Activated T-helper 2 cell treated with anti-CD3 and anti-CD28 coated beads, Interferon-gamma antibody, Interleukin-2, Interleukin-4, amounts not matched to agents 10 μg/mL and 5 μg/mL and 100 μg/mL, durations not matched to agents 14 hours and 24 hours and 36 hours (primary cell): ENCODE measurements around the gene CFAP52. TPM values are rescaled to one million over a fixed set of nuclear protein-coding genes. Genes with fewer than 3 reads are reported as not detected.

Experiments used
- DNase-seq: peaks from one replicate; pipeline ENCODE4 v3.0.0; 2021; ENCODE audit warnings: low spot score
- H3K27ac Mint-ChIP-seq: one replicate; pipeline ENCODE4 v1.8.0; 2021; ENCODE audit warnings: mixed read lengths
- H3K27me3 Mint-ChIP-seq: one replicate; pipeline ENCODE4 v1.8.0; 2021; ENCODE audit warnings: low read depth, mixed read lengths
- H3K36me3 Mint-ChIP-seq: one replicate; pipeline ENCODE4 v1.8.0; 2021; ENCODE audit warnings: low read depth, mixed read lengths
- H3K4me1 Mint-ChIP-seq: one replicate; pipeline ENCODE4 v1.8.0; 2021; ENCODE audit warnings: low read depth, mixed read lengths
- H3K4me3 Mint-ChIP-seq: one replicate; pipeline ENCODE4 v1.8.0; 2021; ENCODE audit warnings: low read depth, mild to moderate bottlenecking, moderate library complexity, mixed read lengths
- H3K9me3 Mint-ChIP-seq: one replicate; pipeline ENCODE4 v1.8.0; 2021; ENCODE audit warnings: mixed read lengths
- intact Hi-C: fragments of 100-400 bp; cut with micrococcal nuclease; formaldehyde crosslinking; loops from one replicate; pipeline ENCODE4 v1.15.1; 2023
- total RNA-seq: library from RNA; stranded (reverse); gene quantifications from 2 replicates; pipeline ENCODE4 v1.2.3, GENCODE V29; 2022

The CFAP52 gene
- total RNA-seq, 1 donor from 2014 or later = not detected

DNA sequence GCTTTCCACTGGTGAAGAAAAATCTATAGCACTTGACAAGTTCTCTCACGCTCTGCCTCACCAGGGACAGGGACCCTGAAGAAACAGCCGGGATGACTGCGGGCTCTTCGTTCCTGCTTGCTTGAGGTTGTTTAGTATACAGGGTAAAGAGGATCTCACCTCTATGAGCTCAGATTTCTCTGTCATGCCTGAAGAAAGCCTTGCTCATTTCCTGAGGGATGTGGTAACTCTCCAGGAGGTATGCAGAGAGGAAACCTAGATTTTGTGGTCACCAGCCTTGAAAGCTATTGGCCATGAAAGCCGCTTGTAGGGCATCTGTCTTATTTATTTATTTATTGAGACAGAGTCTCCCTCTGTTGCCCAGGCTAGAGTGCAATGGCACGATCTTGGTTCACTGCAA, 92.1 kb downstream of the CFAP52 start:
- intact Hi-C loops = no loop called here
- no peak overlapping the region for H3K27ac Mint-ChIP-seq
- H3K4me1 Mint-ChIP-seq = peaks cover 12% of the 10 kb centered on the region
- no peak overlapping the region for H3K4me3 Mint-ChIP-seq
- DNase-seq = no peak
- no peaks in the 10 kb centered on the region for H3K36me3 Mint-ChIP-seq
- no peaks in the 10 kb centered on the region for H3K9me3 Mint-ChIP-seq
- H3K27me3 Mint-ChIP-seq = peaks cover 11% of the 10 kb centered on the region

DNA sequence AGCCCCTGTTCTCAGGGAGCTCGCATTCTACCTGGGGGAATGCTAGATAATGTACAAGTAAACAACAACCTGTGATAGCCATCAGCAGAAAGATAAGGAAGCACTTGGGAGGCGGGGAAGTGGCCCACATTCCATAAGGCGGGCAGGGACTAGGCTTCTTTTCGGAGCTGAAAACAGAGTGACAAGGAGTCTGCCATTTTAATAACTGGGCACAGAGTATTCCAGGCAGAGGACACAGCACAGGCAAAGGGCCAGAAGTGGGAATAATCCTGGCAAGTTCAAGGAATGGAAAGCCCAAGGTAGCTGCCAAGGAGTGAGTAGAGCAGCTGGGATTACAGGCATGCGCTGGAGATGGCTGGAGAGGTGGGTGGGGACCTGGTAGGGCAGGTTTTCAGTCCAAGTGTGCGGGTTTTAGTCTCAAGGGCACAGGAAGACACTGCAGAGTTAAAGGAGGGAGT, 93.1 kb downstream of the CFAP52 start:
- DNase-seq = no peak
- Mint-ChIP-seq H3K27me3 (peaks cover 11% of the 10 kb centered on the region), H3K36me3 (no peaks in the 10 kb centered on the region), H3K4me3 (no peak overlapping the region), H3K4me1 (peaks cover 12% of the 10 kb centered on the region), H3K9me3 (no peaks in the 10 kb centered on the region), H3K27ac (no peak overlapping the region)
- intact Hi-C loops = no loop called here

DNA sequence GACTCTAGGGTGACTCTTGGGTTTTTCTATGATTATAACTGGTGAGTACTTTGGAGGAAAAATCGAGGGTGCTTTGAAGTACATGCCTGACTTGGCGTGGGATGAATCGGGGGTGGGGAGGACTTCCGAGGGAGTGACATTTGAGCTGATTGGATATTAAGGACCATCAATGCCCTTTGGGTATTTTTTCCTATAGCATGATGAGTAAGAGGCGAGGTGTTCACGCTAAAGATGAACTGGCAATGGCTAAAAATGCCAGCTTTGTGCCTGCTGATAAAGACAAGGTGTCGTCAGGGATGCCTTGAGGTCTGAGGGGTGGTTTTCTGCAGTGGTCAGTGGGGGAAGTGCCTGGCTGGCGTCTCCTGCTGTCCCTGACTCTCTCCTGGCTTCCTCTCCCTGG, 94.2 kb downstream of the CFAP52 start:
- Mint-ChIP-seq H3K9me3 (no peaks in the 10 kb centered on the region), H3K4me1 (peaks cover 12% of the 10 kb centered on the region), H3K27me3 (peaks cover 11% of the 10 kb centered on the region), H3K4me3 (no peak overlapping the region), H3K27ac (no peak overlapping the region), H3K36me3 (no peaks in the 10 kb centered on the region)
- no peak for DNase-seq
- intact Hi-C loops = no loop called here

DNA sequence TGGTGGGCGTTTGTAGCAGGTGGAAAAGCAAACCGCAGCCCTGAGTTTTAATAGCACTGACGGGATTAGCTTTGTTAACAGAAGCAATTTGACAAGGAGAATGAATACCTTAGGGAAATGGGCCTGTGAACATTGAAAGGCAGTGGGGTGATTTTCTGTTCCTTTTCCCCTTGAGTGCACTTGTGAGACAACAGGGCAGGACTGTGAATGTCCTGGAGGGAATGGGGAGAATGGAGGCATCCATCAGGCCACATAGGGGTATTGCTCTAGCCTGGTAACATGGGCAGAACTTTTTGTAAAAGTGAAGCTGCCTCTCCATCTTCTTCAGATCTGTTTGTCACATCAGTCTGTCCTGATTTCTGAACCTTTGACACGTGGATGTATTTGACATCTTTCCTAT, 95.1 kb downstream of the CFAP52 start:
- intact Hi-C loops = no loop called here

DNA sequence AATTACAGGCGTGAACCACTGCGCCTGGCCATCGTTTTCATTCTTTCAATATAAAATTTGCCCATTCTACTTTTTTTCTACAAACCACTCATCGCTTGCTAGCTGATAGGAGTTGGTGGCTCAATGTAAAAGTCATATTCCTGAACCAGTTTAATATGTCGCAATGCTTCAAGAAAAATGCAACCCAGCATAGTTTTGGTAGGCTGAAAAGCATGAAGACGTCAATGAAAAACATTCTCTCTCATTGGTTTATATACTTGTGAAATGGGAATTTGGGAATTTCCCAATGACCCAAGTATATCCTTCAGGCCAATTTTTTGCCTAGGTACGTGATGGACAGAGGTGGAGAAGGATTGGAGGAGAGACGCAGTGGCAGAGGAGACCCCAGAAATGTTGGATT, 95.8 kb downstream of the CFAP52 start:
- Mint-ChIP-seq H3K27me3 (peaks cover 11% of the 10 kb centered on the region), H3K27ac (no peak overlapping the region), H3K36me3 (no peaks in the 10 kb centered on the region), H3K9me3 (no peaks in the 10 kb centered on the region), H3K4me1 (no peaks in the 10 kb centered on the region), H3K4me3 (no peak overlapping the region)
- intact Hi-C loops = no loop called here
- DNase-seq = no peak

More for the DNA sequence above, 95.1 kb downstream of the CFAP52 start:
- Mint-ChIP-seq H3K4me1 (peaks cover 5% of the 10 kb centered on the region), H3K9me3 (no peaks in the 10 kb centered on the region), H3K36me3 (no peaks in the 10 kb centered on the region), H3K27me3 (peaks cover 11% of the 10 kb centered on the region), H3K27ac (no peak overlapping the region), H3K4me3 (no peak overlapping the region)
- no peak for DNase-seq

DNA sequence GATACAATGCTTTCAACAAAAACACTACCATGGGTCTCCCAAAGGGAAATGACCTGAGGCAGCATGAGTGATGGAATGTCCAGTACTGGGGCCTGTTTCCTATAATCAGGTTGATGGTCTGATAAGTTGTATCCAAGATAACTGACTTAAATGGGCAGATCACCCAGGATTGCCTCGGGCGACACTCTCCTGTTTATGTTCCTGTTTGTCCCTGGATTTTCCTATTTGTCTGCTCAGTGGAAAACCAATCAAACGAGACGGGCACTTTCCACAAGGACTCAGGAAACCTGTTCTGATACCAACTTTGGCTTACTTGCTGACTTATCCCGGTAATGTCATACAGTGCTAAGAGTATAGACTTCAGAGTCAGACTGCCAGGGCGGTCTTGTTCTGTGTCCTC, 96.2 kb downstream of the CFAP52 start:
- intact Hi-C loops = no loop called here
- H3K4me1 Mint-ChIP-seq = no peaks in the 10 kb centered on the region
- no peak overlapping the region for H3K4me3 Mint-ChIP-seq
- DNase-seq = no peak
- H3K9me3 Mint-ChIP-seq = no peaks in the 10 kb centered on the region
- H3K27ac Mint-ChIP-seq = no peak overlapping the region
- no peaks in the 10 kb centered on the region for H3K36me3 Mint-ChIP-seq
- H3K27me3 Mint-ChIP-seq = peaks cover 7% of the 10 kb centered on the region

DNA sequence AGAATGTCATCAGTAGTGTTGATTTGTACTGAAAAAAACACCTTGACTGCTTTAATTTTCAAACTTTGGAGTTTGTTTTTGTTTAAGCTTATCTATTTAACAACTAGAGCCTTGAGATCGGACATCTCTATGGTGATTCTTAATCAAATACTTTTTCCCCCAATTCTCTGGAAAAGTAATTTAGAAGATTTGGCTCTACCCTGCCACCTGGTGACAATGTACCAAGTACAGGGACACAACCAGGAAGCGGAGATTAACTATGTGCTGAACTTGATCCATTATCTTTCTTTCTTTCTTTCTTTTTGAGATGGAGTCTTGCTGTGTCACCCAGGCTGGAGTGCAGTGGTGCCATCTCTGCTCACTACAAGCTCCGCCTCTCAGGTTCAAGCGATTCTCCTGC, 99.6 kb downstream of the CFAP52 start:
- peaks cover 13% of the 10 kb centered on the region for H3K9me3 Mint-ChIP-seq
- H3K36me3 Mint-ChIP-seq = no peaks in the 10 kb centered on the region
- intact Hi-C loops = no loop called here
- no peak overlapping the region for H3K27ac Mint-ChIP-seq
- H3K4me3 Mint-ChIP-seq = no peak overlapping the region
- H3K27me3 Mint-ChIP-seq = no peaks in the 10 kb centered on the region
- DNase-seq = no peak
- H3K4me1 Mint-ChIP-seq = no peaks in the 10 kb centered on the region

DNA sequence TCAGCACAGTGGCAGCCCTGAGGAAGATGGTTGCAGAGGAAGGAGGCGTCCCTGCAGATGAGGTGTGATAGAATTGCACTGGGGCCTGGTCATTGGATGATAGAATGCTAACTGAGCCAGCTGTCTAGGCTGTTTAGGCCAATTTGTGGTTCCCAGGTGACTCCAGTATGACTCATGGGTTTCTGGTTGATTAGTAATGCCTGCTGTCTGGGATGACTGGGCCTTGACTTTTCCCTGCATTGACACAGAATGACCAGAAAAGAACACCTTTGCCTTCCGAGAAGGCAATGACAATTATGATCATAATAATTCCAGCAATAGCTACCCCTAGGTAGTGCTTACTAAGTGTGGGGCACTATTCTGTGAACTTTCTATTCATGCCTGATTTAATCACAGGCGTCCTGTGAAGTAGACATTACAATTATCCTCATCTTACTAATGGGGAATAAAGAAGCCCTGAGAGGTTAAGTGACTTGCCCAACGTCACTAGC, 100.4 kb downstream of the CFAP52 start:
- Mint-ChIP-seq H3K9me3 (peaks cover 13% of the 10 kb centered on the region), H3K36me3 (no peaks in the 10 kb centered on the region), H3K4me1 (no peaks in the 10 kb centered on the region), H3K4me3 (no peak overlapping the region), H3K27me3 (no peaks in the 10 kb centered on the region), H3K27ac (no peak overlapping the region)
- no peak for DNase-seq
- intact Hi-C loops = no loop called here

DNA sequence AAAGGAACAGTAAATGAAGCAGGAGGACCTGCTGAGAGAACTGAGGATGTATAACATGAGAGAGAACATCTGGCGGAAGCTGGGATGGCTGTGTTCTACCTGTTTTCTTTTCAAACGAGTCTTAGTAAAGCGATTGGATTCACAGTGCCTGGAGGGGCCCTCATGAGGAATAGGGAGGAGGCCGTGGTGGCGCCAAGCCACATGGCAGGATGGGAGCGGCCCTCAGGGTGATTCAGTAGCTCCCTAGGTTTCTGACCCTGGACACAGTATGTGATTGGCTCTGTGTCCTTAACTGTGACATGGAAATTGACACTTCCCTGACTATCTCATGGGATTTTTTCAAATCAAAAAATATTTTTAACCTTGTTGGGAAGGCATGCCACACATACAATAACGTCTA, 101.0 kb downstream of the CFAP52 start:
- no peaks in the 10 kb centered on the region for H3K4me1 Mint-ChIP-seq
- intact Hi-C loops = no loop called here
- no peaks in the 10 kb centered on the region for H3K36me3 Mint-ChIP-seq
- H3K9me3 Mint-ChIP-seq = peaks cover 13% of the 10 kb centered on the region
- no peak overlapping the region for H3K27ac Mint-ChIP-seq
- no peaks in the 10 kb centered on the region for H3K27me3 Mint-ChIP-seq
- H3K4me3 Mint-ChIP-seq = no peak overlapping the region
- no peak for DNase-seq

DNA sequence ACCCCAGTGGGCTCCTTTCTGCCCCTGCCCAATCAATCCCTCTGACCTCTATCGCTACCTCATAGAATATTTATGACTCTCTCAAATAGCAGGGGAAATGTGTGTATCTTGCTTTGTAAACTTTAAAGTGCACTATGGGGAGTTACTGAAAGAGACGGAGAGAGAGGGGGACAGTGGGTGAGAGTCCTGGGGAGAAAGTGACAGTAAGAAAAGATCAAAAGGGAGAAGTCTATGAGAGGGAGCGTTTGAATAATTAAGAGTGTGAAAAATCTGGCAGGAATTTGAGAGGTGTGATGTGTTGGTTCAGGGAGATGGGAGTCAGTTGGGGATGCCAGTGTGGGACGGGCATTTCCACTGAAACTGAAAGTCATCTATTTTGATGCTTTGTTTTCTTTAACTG, 101.5 kb downstream of the CFAP52 start:
- intact Hi-C loops = no loop called here
- peaks cover 13% of the 10 kb centered on the region for H3K9me3 Mint-ChIP-seq

DNA sequence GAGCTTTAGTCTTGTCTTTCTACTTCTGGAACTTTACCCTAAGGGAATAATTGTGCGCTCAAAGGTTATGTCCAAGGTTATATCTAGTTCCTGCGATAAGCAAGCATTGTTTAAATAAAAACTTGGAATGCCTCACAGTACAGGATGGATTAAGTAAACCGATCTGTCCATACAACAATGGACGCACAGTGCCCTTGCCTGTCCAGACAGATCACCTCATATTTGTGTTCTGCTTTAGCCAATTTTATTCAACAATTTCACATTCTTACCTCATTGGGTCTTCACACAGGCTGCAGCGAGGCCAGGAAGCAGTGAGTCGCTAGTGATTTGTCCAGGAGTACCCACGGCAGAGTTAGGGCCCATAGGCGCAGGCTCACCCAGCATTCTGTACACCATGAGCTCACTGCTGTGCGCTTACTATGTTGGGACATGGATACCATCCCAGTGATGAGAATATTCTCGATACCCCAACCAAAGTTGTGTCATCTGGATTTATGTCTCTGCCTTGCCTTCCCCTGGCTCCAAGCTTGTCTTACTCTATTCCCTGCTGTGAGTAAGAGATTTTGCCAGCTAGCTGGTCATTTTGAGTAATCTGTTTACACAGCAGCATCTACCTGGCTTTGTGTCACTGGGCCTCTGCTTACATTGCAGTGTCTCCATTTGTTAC, 108.6 kb downstream of the CFAP52 start:
- no peak for DNase-seq
- no peak overlapping the region for H3K27ac Mint-ChIP-seq
- no peaks in the 10 kb centered on the region for H3K27me3 Mint-ChIP-seq
- intact Hi-C loops = no loop called here
- no peaks in the 10 kb centered on the region for H3K4me1 Mint-ChIP-seq
- no peaks in the 10 kb centered on the region for H3K36me3 Mint-ChIP-seq
- no peak overlapping the region for H3K4me3 Mint-ChIP-seq
- H3K9me3 Mint-ChIP-seq = peaks cover 7% of the 10 kb centered on the region

More for the DNA sequence above, 101.5 kb downstream of the CFAP52 start:
- DNase-seq = no peak
- Mint-ChIP-seq H3K36me3 (no peaks in the 10 kb centered on the region), H3K27me3 (no peaks in the 10 kb centered on the region), H3K27ac (no peak overlapping the region), H3K4me1 (no peaks in the 10 kb centered on the region), H3K4me3 (no peak overlapping the region)
